Erythroblast (primary cell): ENCODE data around the gene CPHXL2.

Experiments used
- DNase-seq, 2 experiments: peaks; one replicate each; lab custom pipeline; 2025; lab: John Stamatoyannopoulos, UW
- GATA1 ChIP-seq: IDR thresholded peaks from 2 replicates; pipeline ENCODE4 v1.6.1; 2011; ENCODE audit warnings: low read depth, mild to moderate bottlenecking, control low read depth, low read length, moderate library complexity
- POLR2A ChIP-seq: IDR thresholded peaks from 2 replicates; pipeline ENCODE4 v1.6.1; 2011; ENCODE audit warnings: mild to moderate bottlenecking, low read length

The CPHXL2 gene

GRCh38 chr16:75676909-75677308, at the start of gene CPHXL2:
CPHXL2 (minus strand) TSS chr16:75677009; CDS start chr16:75676999, 10 bp downstream.
- TF ChIP-seq POLR2A (no peak), GATA1 (no peak)
- no peak for DNase-seq

- TF ChIP-seq POLR2A (no peak), GATA1 (no peak)
- DNase-seq, result no peak
Measured at GRCh38 chr16:75726390-75726789, 49.6 kb upstream of the CPHXL2 start, which contains the start of gene CPHXL. CPHXL (minus strand) TSS chr16:75726490; CDS start chr16:75726442, 48 bp downstream.

GRCh38 chr16:75718452-75718851, 41.6 kb upstream of the CPHXL2 start:
- DNase-seq, result no peak
- TF ChIP-seq POLR2A (no peak), GATA1 (no peak)

GRCh38 chr16:75714661-75715060, 37.9 kb upstream of the CPHXL2 start:
- no peak for TF ChIP-seq POLR2A
- TF ChIP-seq GATA1, result no peak
- no peak for DNase-seq

GRCh38 chr16:75710344-75710743, 33.5 kb upstream of the CPHXL2 start:
- TF ChIP-seq GATA1 (no peak), POLR2A (no peak)
- DNase-seq, result no peak

- TF ChIP-seq GATA1 (no peak), POLR2A (no peak)
- peak in 1 of 2 experiments; percentile 40 for DNase-seq
Measured at GRCh38 chr16:75703306-75703705, 26.5 kb upstream of the CPHXL2 start.

GRCh38 chr16:75702242-75702641, 25.4 kb upstream of the CPHXL2 start:
- peak; percentile 84 to 86 for DNase-seq
- TF ChIP-seq POLR2A (no peak), GATA1 (no peak)

- TF ChIP-seq GATA1, result no peak
- TF ChIP-seq POLR2A, result no peak
- DNase-seq, result no peak
Measured at GRCh38 chr16:75701361-75701760, 24.6 kb upstream of the CPHXL2 start, which contains the start of gene DUXB. DUXB (minus strand) TSS chr16:75701461; CDS start chr16:75701418, 43 bp downstream.

- TF ChIP-seq GATA1 (no peak), POLR2A (no peak)
- DNase-seq, result no peak
Measured at GRCh38 chr16:75697571-75697970, 20.8 kb upstream of the CPHXL2 start.

- peak; percentile 26 to 27 for DNase-seq
- no peak for TF ChIP-seq POLR2A
- TF ChIP-seq GATA1, result no peak
Measured at GRCh38 chr16:75695708-75696107, 18.9 kb upstream of the CPHXL2 start.

GRCh38 chr16:75687361-75687760, 10.6 kb upstream of the CPHXL2 start:
- DNase-seq, result no peak

GRCh38 chr16:75682308-75682707, 5.5 kb upstream of the CPHXL2 start:
- DNase-seq, result no peak
- no peak for TF ChIP-seq GATA1
- no peak for TF ChIP-seq POLR2A

More at GRCh38 chr16:75687361-75687760, 10.6 kb upstream of the CPHXL2 start:
- TF ChIP-seq GATA1 (no peak), POLR2A (no peak)

- no peak for DNase-seq
- TF ChIP-seq GATA1, result no peak
- TF ChIP-seq POLR2A, result no peak
Measured at GRCh38 chr16:75679366-75679765, 2.6 kb upstream of the CPHXL2 start.

- DNase-seq, result no peak
Measured at GRCh38 chr16:75667503-75667902, 9.3 kb downstream of the CPHXL2 start.

GRCh38 chr16:75660726-75661302, 16.0 kb downstream of the CPHXL2 start:
- DNase-seq, result no peak
- TF ChIP-seq POLR2A, result no peak
- no peak for TF ChIP-seq GATA1

More at GRCh38 chr16:75667503-75667902, 9.3 kb downstream of the CPHXL2 start:
- no peak for TF ChIP-seq GATA1
- TF ChIP-seq POLR2A, result no peak

- TF ChIP-seq POLR2A (no peak), GATA1 (no peak)
- no peak for DNase-seq
Measured at GRCh38 chr16:75660321-75660720, 16.5 kb downstream of the CPHXL2 start.
